AG04450 (cell line): ENCODE results near the gene NDUFB11. TPM values are rescaled to one million over a fixed set of nuclear protein-coding genes. Genes with fewer than 3 reads are reported as not detected.

Experiments used
- CTCF ChIA-PET: fragments of 300-600, 350-600 bp; formaldehyde crosslinking; extraction: SDS; loops from one replicate; lab custom pipeline; 2022; ENCODE audit warnings: antibody characterized with exemption, inconsistent platforms; lab: Charles Lee
- POLR2A ChIA-PET: fragments of 350-600 bp; formaldehyde crosslinking; extraction: SDS; loops from one replicate; lab custom pipeline; 2021; ENCODE audit warnings: antibody characterized with exemption, inconsistent platforms; lab: Yijun Ruan, JAX
- DNase-seq: peaks from one replicate; pipeline ENCODE4 v3.0.0-alpha.2; 2011; ENCODE audit warnings: low read depth, low spot score
- H3K27ac ChIP-seq: one replicate; pipeline ENCODE4 v1.5.1; 2012; ENCODE audit warnings: low read depth, low read length, control low read depth
- H3K27me3 ChIP-seq: one replicate; pipeline ENCODE4 v1.6.0; 2012; ENCODE audit warnings: low read length; ENCODE audit not compliant: control insufficient read depth, insufficient read depth
- H3K4me3 ChIP-seq: 2 replicates; pipeline ENCODE4 v1.5.1; 2011; ENCODE audit warnings: mild to moderate bottlenecking, low read depth, low read length, control low read depth
- H3K9me3 ChIP-seq: 2 replicates; pipeline ENCODE4 v1.5.1; 2012; ENCODE audit warnings: low read length; ENCODE audit not compliant: control insufficient read depth, insufficient read depth
- polyA plus RNA-seq: library from polyadenylated mRNA; depleted of rRNA; stranded (reverse); fragments of >200 nt; gene quantifications from 2 replicates; pipeline ENCODE4 v1.2.3, GENCODE V29; 2011
- TF ChIP-seq, protein P1 (sequence below): IDR thresholded peaks from 2 replicates; pipeline ENCODE4 v1.5.1; 2011; ENCODE audit warnings: low read depth, low read length, control low read depth, inconsistent platforms

The NDUFB11 gene
- polyA plus RNA-seq, 1 experiment = 51.1 TPM

DNA sequence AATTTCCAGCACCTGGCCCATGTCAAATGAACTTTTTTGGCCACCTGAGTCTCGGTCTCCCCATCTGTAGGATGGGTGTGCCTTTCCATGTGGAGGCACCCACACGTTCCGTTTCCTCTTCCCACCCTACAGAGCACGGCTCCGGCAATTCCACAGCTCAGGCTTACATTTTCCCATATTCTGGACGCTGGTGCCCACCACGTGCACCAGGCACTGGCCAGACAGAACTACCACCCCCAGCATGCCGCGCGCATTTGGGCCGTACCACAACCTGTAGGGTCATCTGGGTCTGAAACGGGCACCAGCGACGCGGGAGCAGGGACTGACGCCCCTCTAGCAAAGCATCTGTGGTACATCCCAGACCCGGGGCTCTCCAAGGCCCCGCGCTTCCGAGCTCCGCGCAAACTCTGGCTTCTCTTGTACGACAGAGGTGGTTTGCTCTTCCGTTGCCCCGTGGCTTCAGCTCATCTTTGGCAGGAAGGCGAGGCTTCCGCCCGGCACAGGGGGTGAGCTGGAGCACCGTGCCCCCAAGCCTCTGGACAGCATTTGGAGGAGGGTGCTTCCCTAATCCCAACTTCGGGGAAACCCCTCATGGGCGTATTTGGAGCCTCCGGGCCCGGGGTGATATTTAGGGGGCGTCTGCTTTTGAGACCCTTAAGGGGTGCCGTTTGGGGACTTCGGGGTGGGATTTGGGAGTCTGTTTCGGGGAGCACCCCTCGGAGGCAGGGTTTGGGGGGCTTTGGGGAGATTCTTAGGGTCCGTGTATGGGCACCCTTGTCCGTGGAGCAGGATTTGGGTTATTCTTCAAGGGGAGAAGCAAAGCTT is 46.2 kb upstream of the NDUFB11 start:
- CTCF ChIA-PET = interaction anchor here (2.2 kb wide), 1 partner anchor 194 kb away, joined by 14 read pairs; no protein-coding TSS in a partner anchor

GRCh38 chrX:47189906-47190305 is 45.4 kb upstream of the NDUFB11 start:
- POLR2A ChIA-PET = no interaction called here
- no peaks in the 10 kb centered on the region for H3K27me3 ChIP-seq
- no peak overlapping the region for H3K27ac ChIP-seq
- H3K4me3 ChIP-seq = no peak overlapping the region
- no peak for DNase-seq
- CTCF ChIA-PET = no interaction called here
- H3K9me3 ChIP-seq = no peaks in the 10 kb centered on the region
- TF ChIP-seq, protein P1, sequence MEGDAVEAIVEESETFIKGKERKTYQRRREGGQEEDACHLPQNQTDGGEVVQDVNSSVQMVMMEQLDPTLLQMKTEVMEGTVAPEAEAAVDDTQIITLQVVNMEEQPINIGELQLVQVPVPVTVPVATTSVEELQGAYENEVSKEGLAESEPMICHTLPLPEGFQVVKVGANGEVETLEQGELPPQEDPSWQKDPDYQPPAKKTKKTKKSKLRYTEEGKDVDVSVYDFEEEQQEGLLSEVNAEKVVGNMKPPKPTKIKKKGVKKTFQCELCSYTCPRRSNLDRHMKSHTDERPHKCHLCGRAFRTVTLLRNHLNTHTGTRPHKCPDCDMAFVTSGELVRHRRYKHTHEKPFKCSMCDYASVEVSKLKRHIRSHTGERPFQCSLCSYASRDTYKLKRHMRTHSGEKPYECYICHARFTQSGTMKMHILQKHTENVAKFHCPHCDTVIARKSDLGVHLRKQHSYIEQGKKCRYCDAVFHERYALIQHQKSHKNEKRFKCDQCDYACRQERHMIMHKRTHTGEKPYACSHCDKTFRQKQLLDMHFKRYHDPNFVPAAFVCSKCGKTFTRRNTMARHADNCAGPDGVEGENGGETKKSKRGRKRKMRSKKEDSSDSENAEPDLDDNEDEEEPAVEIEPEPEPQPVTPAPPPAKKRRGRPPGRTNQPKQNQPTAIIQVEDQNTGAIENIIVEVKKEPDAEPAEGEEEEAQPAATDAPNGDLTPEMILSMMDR = no peak

More for the DNA sequence above, 46.2 kb upstream of the NDUFB11 start:
- peak; percentile 80 for DNase-seq
- Histone ChIP-seq H3K27me3 (no peaks in the 10 kb centered on the region), H3K4me3 (peak overlapping the region; percentile 66), H3K9me3 (no peaks in the 10 kb centered on the region), H3K27ac (peak overlapping the region; percentile 31)
- POLR2A ChIA-PET = interaction anchor here (0.6 to 0.8 kb wide), 2 partner anchors 27 to 192 kb away, joined by 3 to 7 read pairs; no protein-coding TSS in a partner anchor
- TF ChIP-seq, protein P1 = no peak

- ChIA-PET POLR2A (interaction anchor here (0.6 kb wide), 1 partner anchor 170 kb away, joined by 4 read pairs; no protein-coding TSS in a partner anchor), CTCF (no interaction called here)
- Histone ChIP-seq H3K4me3 (no peak overlapping the region), H3K9me3 (no peaks in the 10 kb centered on the region), H3K27ac (no peak overlapping the region), H3K27me3 (no peaks in the 10 kb centered on the region)
- TF ChIP-seq, protein P1 = no peak
- DNase-seq = no peak
Measured at GRCh38 chrX:47187106-47187677, 42.7 kb upstream of the NDUFB11 start.

DNA sequence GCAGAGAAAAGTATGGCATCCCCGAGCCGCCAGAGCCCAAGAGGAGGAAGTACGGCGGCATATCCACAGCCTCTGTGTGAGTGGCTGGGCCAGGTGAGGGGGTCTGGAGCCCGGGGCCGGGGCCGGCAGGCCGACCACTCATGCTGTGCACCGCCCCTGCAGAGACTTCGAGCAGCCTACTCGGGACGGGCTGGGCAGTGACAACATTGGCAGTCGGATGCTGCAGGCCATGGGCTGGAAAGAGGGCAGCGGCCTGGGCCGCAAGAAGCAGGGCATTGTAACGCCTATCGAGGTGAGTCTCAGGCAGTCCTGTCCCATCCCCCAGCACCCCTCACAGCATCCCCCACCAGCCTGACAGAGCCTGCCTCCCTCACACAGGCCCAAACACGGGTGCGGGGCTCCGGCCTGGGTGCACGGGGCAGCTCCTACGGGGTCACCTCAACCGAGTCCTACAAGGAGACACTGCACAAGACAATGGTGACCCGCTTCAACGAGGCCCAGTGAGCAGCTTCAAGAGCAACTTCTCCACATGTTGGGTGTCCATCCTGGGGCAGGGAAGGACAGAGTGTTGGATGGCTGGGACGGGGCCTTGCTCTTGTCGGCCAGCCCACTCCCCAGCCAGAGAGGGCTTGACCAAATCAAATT is 41.7 kb upstream of the NDUFB11 start:
- Histone ChIP-seq H3K4me3 (no peak overlapping the region), H3K27ac (no peak overlapping the region), H3K9me3 (no peaks in the 10 kb centered on the region), H3K27me3 (no peaks in the 10 kb centered on the region)
- CTCF ChIA-PET = no interaction called here
- TF ChIP-seq, protein P1 = no peak
- no peak for DNase-seq
- POLR2A ChIA-PET = no interaction called here
